AG08396 (cell line): Measurements from ENCODE around the gene MARCHF9.
A peak's percentile ranks its signal among the peaks of the same experiment; 100 is the strongest.

Source experiments
- DNase-seq: peaks from one replicate; pipeline ENCODE4 v3.0.0; 2012; ENCODE audit warnings: low spot score, mixed read lengths

MARCHF9 gene

DNA sequence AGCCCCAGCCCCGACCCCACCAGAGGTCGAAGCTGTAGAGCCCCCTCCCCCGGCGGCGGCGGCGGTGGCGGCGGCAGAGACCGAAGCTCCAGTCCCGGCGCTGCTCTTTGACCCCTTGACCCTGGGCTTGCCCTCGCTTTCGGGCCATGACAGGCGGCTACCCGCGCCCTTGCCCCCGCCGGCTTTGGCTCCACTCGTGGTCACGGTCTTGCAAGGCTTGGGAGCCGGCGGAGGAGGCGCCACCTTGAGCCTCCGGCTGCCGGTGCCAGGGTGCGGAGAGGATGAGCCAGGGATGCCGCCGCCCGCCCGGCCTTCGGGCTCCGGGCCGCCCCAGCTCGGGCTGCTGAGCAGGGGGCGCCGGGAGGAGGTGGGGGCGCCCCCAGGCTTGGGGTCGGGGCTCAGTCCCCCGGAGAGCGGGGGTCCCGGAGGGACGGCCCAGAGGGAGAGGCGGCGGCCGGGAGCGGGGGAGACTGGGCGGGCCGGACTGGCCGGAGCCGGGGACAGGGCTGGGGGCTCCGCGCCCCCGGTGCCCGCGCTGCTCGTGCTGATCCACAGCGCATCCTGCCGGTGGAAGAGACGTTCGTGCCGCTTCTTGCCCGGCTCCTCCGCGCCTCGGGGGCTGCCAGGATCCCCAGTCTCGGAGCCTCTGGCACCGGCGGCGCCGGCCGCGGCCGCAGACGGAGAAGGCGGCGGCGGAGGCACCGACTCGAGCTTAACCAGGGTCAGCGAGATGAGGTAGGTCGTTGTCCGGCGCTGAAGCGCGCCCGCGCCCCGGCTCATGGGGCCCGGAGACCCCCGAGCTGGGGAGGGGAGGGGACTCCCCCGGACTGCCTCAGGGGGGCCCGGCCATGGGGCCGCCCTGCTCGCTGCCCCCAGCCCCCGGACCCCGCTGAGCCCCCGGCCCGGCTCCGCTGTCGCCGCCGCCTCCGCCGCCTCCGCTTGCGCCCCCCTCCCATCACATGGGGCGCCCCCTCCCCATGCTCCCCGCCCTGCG lies 17.1 kb upstream of the MARCHF9 start:
- peak; percentile 61 for DNase-seq

- DNase-seq: no peak
These were observed 16.2 kb upstream of the MARCHF9 start, which contains the start of gene AGAP2 for GRCh38 chr12:57738661-57739237. Gene AGAP2 (minus strand): TSS chr12:57738742. CDS start chr12:57738246, 496 bp downstream.

- no peak for DNase-seq
These were observed 15.5 kb upstream of the MARCHF9 start for GRCh38 chr12:57739387-57739786.

DNA sequence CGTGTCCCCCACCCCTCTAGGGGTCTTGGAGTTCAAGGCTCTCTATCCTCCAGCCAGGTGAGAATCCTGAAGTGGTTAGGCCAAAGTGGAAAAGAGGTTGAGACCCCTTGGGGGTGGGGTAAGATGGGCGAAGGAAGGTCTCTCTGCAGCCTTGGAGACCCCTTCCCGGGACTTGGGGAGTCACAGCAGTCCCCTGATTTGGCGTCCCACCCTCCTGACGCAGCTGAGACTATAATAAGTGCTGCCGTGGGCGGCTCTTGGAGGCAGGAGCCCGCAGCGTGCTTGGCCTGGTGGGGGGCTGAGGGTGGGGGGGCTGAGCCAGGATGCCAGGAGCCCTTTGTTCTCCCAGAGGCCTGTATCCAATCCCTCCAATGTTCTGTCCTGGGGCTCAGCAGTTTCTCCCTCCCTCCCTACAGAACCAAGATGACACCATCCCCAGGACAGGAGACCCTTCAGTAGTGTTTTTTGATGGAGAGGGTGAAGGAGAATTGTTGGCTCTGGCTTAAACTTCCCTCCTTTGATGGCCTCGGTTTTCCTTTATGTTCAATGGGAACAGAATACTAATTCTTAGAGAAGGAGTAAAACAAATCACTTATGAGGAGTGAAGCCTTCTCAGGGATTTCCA lies 14.9 kb upstream of the MARCHF9 start:
- no peak for DNase-seq

- DNase-seq: no peak
These were observed 14.1 kb upstream of the MARCHF9 start for GRCh38 chr12:57740656-57741412.

DNA sequence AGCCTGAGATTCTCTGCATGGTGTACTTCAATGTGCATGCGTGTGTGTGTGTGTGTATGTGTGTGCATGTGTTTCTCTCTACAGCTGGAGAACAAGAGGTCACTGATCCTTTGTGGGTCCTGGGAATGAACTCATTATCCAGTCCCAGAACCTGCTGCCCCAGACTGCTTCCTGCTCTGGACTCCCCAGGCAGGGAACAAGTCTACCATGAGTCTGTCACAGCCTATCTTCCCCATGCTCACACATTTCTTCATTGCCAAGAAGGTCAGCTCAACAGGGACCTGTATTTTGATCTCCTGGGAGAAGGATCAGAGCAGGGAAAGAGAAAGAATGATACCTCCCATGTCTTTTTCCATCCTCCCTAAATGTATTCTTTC lies 13.5 kb upstream of the MARCHF9 start:
- DNase-seq: no peak

DNA sequence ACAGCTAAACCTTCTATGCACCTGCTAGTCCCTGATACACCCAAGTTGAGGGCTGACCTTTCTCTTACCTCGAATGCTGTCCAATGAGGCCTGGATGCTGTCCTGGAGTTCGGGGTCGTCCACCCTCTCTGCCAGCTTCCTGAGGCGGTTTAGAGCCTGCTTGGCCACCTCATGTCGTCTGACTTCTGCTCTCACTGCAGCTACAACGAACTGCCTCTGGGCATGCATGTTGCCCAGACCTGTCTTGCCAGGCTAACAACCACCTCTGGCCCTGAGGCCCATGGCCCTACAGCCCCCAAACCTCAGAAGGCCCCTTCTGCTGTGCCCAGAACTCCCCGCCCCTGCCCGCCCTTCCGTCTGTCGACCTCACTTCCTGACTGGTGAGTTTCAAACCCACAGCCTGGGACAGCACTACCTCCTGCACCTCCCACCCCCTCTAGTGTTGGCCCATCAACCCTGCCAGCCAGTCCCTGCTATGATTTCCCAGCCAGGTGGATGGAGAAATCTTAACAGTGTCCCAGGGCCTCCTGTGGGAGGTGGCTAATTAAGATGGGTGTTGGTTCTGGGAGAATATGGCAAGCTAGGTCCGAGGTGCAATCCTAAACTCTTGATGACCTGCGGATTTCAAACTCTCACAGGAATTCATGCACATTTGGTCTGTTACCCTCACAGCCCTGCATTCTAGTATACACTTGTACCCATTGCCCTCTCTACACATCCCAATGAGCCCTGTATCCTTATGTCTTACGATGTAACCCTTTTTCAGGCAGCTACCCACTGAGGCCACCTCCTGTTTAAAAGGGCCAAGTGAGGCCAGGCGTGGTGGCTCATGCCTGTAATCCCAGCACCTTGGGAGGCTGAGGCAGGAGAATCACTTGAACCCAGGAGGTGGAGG lies 12.8 kb upstream of the MARCHF9 start:
- no peak for DNase-seq

- no peak for DNase-seq
These were observed 11.1 kb upstream of the MARCHF9 start for GRCh38 chr12:57743769-57744168.

DNA sequence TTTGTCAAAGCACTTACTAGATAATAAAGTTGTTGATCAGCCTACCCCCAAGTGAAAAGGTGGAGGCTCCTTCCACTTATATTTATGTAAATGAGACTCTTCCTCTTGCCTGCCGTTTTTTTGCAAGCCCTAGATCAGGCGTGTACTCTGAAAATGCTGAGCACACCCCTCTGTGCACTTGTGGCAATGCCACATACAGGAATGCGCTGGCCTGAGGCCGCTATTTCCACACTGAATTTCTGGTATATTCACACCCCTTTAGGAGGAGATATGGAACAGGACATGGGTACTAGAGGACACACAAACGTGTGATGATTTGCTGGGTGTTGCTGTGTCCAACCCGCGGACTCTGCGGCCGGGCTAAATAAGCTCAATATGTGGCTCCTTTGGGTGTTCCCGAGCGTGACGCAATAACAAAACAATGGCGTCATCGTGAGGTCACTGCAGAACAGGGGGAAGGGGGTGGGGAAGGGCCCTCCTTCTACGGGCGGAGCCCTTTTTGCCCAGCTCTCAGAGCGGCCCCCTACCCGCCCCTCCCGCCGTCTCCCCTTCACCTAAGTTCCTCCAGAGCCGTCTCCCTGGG lies 10.6 kb upstream of the MARCHF9 start:
- DNase-seq: peak; percentile 84

GRCh38 chr12:57744777-57745484 lies 10.0 kb upstream of the MARCHF9 start, which contains the start of gene TSPAN31:
Gene TSPAN31 (plus strand): TSS chr12:57745039. CDS start chr12:57745155, 116 bp downstream.
- DNase-seq: peak; percentile 94

DNA sequence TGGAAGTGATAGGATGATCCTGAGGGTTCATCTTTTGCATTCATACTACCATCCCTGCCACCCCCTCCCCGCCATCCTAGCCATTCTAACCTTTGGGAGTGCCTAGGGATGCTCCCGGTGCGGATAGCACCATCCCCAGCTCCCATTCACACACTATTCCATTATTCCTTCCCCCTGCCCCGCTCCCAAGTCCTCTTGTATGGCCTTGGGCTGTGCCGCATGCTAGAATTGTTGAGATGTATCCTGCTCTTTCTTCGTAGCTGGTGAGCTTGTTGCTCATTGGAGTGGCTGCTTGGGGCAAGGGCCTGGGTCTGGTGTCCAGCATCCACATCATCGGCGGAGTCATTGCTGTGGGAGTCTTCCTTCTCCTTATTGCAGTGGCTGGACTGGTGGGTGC lies 9.4 kb upstream of the MARCHF9 start:
- no peak for DNase-seq

DNA sequence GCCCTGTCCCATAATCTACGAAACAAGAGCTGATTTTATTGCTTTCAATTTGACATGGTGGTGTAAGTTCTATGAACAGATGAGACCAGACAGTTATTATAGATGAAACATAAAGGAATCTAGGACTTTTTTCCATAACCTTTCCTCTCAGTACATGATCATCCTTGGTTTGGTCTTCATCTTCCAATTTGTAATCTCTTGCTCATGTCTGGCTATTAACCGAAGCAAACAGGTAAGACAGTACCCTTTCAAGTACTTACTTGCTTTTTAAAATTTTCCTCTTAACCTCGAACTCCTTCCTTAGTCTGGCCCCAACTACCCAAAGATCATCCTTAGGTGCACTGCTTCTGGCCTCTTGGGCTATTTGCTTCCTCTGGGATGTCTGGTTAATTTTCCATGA lies 8.9 kb upstream of the MARCHF9 start:
- DNase-seq: no peak

GRCh38 chr12:57749061-57749460 lies 5.8 kb upstream of the MARCHF9 start:
- no peak for DNase-seq

DNA sequence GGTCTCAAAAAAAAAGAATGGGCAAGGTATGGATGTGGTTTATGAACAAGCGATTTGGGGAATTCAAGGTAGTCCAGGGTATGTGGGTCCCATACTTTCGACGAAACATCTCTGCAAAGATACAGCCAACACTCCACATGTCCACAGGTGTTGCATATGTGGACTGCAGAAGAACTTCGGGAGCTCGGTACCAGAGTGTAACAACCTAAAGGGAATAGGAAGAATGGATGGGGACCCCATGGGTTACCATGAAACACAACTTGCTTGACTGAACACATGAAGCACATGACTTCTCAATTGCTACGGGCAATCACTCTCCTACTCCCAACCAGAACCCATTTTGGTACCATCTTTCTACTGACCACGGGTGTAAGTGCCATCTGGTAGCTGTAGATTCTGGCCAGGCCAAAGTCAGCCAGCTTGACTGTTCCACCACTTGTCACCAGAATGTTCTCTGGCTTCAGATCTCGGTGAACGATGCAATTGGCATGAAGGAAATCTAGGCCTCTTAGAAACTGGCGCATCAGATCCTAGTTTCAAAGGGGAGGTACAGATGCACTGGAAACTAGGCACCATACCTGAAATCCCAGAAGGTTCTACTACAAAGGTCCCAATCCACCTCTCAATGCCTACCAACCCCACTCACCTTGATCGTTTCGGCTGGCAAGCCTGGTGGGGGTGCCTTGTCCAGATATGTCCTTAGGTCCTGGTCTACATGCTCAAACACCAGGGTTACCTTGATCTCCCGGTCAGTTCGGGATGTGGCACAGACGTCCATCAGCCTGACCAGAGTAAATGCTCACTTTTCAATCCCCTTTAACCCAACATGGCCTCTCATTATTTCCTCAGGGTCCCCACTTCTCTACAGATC lies 4.1 kb upstream of the MARCHF9 start:
- no peak for DNase-seq

DNA sequence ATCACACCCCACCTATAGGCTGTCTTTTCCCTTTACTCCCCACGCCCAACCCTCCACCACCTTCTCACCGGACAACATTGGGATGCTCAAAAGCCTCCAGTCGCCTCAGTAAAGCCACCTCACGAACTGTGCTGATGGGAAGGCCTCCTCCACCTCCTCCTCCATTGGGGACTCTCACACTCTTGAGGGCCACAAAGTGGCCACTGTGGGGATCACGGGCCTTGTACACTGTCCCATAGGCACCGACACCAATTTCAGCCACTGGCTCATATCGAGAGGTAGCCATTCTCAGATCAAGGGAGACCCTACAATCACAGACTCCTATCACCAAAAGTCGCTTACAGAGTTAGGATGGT lies 3.5 kb upstream of the MARCHF9 start:
- DNase-seq: no peak

DNA sequence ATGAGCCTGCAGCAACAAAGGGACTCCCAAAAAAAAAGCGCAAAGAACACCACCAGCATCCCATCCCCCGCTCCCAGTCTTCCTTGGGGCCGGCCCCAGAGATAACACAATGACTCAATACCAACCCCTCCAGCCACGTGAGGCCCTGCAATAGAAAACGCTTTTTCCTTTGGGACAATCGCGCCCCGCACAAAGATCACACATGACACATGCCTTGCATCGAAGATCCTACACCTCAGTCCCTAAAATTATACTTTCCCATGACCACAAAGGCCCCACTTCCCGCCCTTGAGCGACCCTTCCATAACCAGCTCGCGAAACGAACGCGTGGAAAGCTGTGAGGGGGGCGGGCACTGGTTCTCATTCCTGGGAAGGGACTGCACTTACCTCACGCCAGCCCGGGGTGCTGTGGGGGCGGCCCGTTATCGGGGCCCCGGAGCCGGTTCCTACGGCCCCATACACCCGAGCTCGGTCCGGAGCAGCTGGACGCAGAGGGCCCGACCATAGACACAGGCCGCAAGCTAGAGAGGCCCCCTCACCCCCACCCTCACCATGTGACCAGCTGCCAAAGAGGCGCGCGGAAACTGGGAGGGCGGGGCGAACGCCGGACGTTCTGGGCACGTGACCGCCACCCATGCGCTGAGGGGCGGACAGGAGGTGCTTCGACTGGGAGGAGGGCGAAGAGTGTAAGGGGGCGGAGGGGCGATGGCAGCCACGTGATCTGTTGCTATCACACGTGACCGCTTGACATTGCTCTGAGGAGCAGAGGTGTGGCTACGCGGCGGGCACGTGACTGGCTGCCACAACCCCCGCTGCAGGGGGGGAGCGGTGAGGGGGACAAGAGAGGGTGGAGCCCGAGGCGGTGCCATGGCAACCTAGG lies 2.9 kb upstream of the MARCHF9 start, which contains the start of gene CDK4:
Gene CDK4 (minus strand): TSS at position 523 of the 880 bp plus-strand sequence. CDS start 593 bp downstream, outside the sequence.
- peak; percentile 99 for DNase-seq

- no peak for DNase-seq
These were observed 2.3 kb upstream of the MARCHF9 start for GRCh38 chr12:57752668-57753000.

- no peak for DNase-seq
These were observed 1.1 kb upstream of the MARCHF9 start for GRCh38 chr12:57753756-57754337.
